NCI-H1417 treated with DMSO at 0.1 percent for 48 hours (cell line): ENCODE results near the gene PTCH2.
"Not testable (repeated sequence)": the region's sequence is repeated elsewhere in the genome, so short reads cannot be mapped to it uniquely, and the experiment has no call there.

ENCODE experiments used
- DNase-seq: peaks from one replicate; lab custom pipeline; 2025; lab: John Stamatoyannopoulos, UW

PTCH2 gene

GRCh38 chr1:44819196-44819607, 23.9 kb downstream of the PTCH2 start:
- no peak for DNase-seq

GRCh38 chr1:44817771-44818495, 25.1 kb downstream of the PTCH2 start:
- no peak for DNase-seq

- DNase-seq: no peak
Observed at GRCh38 chr1:44817307-44817706, 25.7 kb downstream of the PTCH2 start.

GRCh38 chr1:44815926-44816325, 27.1 kb downstream of the PTCH2 start:
- DNase-seq: not testable (repeated sequence)

GRCh38 chr1:44812822-44813543, 30.1 kb downstream of the PTCH2 start:
- DNase-seq: no peak

GRCh38 chr1:44811234-44811633, 31.8 kb downstream of the PTCH2 start:
- DNase-seq: no peak

GRCh38 chr1:44810762-44811105, 32.3 kb downstream of the PTCH2 start:
- not testable (repeated sequence) for DNase-seq

GRCh38 chr1:44810101-44810761, 32.8 kb downstream of the PTCH2 start:
- DNase-seq: no peak

- no peak for DNase-seq
Observed at GRCh38 chr1:44808938-44809917, 33.8 kb downstream of the PTCH2 start.

GRCh38 chr1:44808063-44808937, 34.8 kb downstream of the PTCH2 start, which contains the start of gene BTBD19:
TSS of gene BTBD19 (plus strand) at chr1:44808523. CDS start at chr1:44808821, 298 bp downstream.
- no peak for DNase-seq

GRCh38 chr1:44807364-44808062, 35.5 kb downstream of the PTCH2 start:
- peak; percentile 28 for DNase-seq

- DNase-seq: no peak
Observed at GRCh38 chr1:44806704-44807363, 36.2 kb downstream of the PTCH2 start, which contains the start of gene DYNLT4. TSS of gene DYNLT4 (minus strand) at chr1:44807351. CDS start at chr1:44806668, 683 bp downstream.

GRCh38 chr1:44806025-44806703, 36.9 kb downstream of the PTCH2 start:
- DNase-seq: no peak

- DNase-seq: no peak
Observed at GRCh38 chr1:44805311-44806024, 37.6 kb downstream of the PTCH2 start.

- DNase-seq: no peak
Observed at GRCh38 chr1:44803312-44804095, 39.5 kb downstream of the PTCH2 start.

- no peak for DNase-seq
Observed at GRCh38 chr1:44803062-44803311, 40.1 kb downstream of the PTCH2 start.

GRCh38 chr1:44802306-44803061, 40.6 kb downstream of the PTCH2 start:
- DNase-seq: no peak
